Measurements from ENCODE around the gene PRAMEF5.
"Not testable (repeated sequence)": the region's sequence is repeated elsewhere in the genome, so short reads cannot be mapped to it uniquely, and the experiment has no call there.

The PRAMEF5 gene

GRCh38 chr1:13279617-13280016 is 25.6 kb downstream of the PRAMEF5 start:
- DNase-seq = not testable (repeated sequence)

- DNase-seq = not testable (repeated sequence)
Observed at GRCh38 chr1:13285037-13285436, 31.0 kb downstream of the PRAMEF5 start, which contains the start of gene PRAMEF8. PRAMEF8 (minus strand) TSS chr1:13285137; CDS start chr1:13284091, 1,046 bp downstream.

GRCh38 chr1:13289030-13289429 is 35.0 kb downstream of the PRAMEF5 start:
- not testable (repeated sequence) for DNase-seq

- DNase-seq = not testable (repeated sequence)
Observed at GRCh38 chr1:13297216-13297931, 43.4 kb downstream of the PRAMEF5 start.

GRCh38 chr1:13298699-13299098 is 44.7 kb downstream of the PRAMEF5 start:
- DNase-seq = not testable (repeated sequence)

GRCh38 chr1:13302197-13302596 is 48.2 kb downstream of the PRAMEF5 start:
- DNase-seq = not testable (repeated sequence)

GRCh38 chr1:13303239-13303638 is 49.2 kb downstream of the PRAMEF5 start, which contains the start of gene PRAMEF33:
PRAMEF33 (plus strand) TSS chr1:13303539; CDS start chr1:13305955, 2,416 bp downstream.
- not testable (repeated sequence) for DNase-seq
